DND-41 (cell line): Measurements from ENCODE around the gene PGPEP1.

Source experiments
- CTCF ChIP-seq: IDR thresholded peaks from 2 replicates; pipeline ENCODE4 v1.5.1; 2012; ENCODE audit warnings: borderline replicate concordance, low read length, moderate library complexity, mild to moderate bottlenecking; ENCODE audit not compliant: poor library complexity, severe bottlenecking; ENCODE audit errors: extremely low read depth
- EZH2 ChIP-seq: IDR thresholded peaks from 3 replicates; pipeline ENCODE4 v1.6.1; 2012; ENCODE audit warnings: borderline replicate concordance, low read depth, mild to moderate bottlenecking, moderate library complexity, low read length, inconsistent platforms; ENCODE audit not compliant: severe bottlenecking

DNA sequence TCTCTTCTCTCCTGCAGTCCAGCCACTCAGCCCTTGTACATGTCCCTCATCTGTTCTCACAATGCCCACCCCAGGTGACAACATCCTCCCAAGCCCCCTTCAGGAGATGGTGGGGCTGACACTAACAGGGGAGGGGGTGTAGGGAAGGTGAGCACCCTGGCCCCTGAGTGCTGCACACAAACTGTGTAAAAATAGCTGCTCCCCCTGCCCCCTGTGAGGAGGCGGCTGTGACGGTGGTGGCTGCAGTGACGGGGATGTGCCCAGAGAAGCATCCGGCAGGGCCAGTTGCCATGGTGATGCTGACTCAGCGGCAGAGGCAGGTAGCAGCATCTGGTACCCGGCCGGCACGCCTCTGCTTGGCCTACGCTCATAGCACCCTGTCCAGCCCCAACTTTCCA lies 45.9 kb upstream of the PGPEP1 start:
- TF ChIP-seq CTCF (no peak), EZH2 (no peak)
